Hematopoietic multipotent progenitor cell treated with erythropoietin and hydrocortisone succinate and interleukin-3 and kit ligand, for 17 days (in vitro differentiated cells): ENCODE measurements around the gene LAMA3.
"Not testable (repeated sequence)": the region's sequence is repeated elsewhere in the genome, so short reads cannot be mapped to it uniquely, and the experiment has no call there.

Experiments used
- DNase-seq: peaks from one replicate; pipeline ENCODE4 v3.0.0-alpha.2; 2015; ENCODE audit warnings: low spot score

The LAMA3 gene

GRCh38 chr18:23732439-23732838 is 43.2 kb downstream of the LAMA3 start:
- DNase-seq = no peak

GRCh38 chr18:23733265-23733664 is 44.0 kb downstream of the LAMA3 start:
- DNase-seq = not testable (repeated sequence)

GRCh38 chr18:23733895-23734294 is 44.6 kb downstream of the LAMA3 start:
- DNase-seq = no peak

GRCh38 chr18:23735021-23735464 is 45.8 kb downstream of the LAMA3 start:
- DNase-seq = no peak

- DNase-seq = no peak
These were observed 48.3 kb downstream of the LAMA3 start for GRCh38 chr18:23737578-23737977.

- DNase-seq = no peak
These were observed 48.9 kb downstream of the LAMA3 start for GRCh38 chr18:23738151-23738550.

GRCh38 chr18:23738575-23738974 is 49.3 kb downstream of the LAMA3 start:
- no peak for DNase-seq

GRCh38 chr18:23740105-23740830 is 51.0 kb downstream of the LAMA3 start:
- no peak for DNase-seq

GRCh38 chr18:23741967-23742366 is 52.7 kb downstream of the LAMA3 start:
- not testable (repeated sequence) for DNase-seq

GRCh38 chr18:23743733-23744333 is 54.6 kb downstream of the LAMA3 start:
- no peak for DNase-seq

- DNase-seq = no peak
These were observed 56.1 kb downstream of the LAMA3 start for GRCh38 chr18:23745366-23745765.

GRCh38 chr18:23746851-23747250 is 57.6 kb downstream of the LAMA3 start:
- no peak for DNase-seq

GRCh38 chr18:23752363-23752762 is 63.1 kb downstream of the LAMA3 start:
- DNase-seq = no peak

- no peak for DNase-seq
These were observed 63.5 kb downstream of the LAMA3 start for GRCh38 chr18:23752796-23753195.

- DNase-seq = no peak
These were observed 67.6 kb downstream of the LAMA3 start for GRCh38 chr18:23756590-23757436.

- DNase-seq = no peak
These were observed 68.1 kb downstream of the LAMA3 start for GRCh38 chr18:23757437-23757733.

- no peak for DNase-seq
These were observed 69.0 kb downstream of the LAMA3 start for GRCh38 chr18:23758281-23758680.

GRCh38 chr18:23761941-23762340 is 72.7 kb downstream of the LAMA3 start:
- DNase-seq = no peak

- no peak for DNase-seq
These were observed 74.1 kb downstream of the LAMA3 start for GRCh38 chr18:23763343-23763742.

- no peak for DNase-seq
These were observed 76.7 kb downstream of the LAMA3 start for GRCh38 chr18:23765931-23766330.

- DNase-seq = no peak
These were observed 83.2 kb downstream of the LAMA3 start for GRCh38 chr18:23772327-23773024.

- no peak for DNase-seq
These were observed 87.1 kb downstream of the LAMA3 start for GRCh38 chr18:23776306-23776705.
